NCI-H2227 (cell line): ENCODE results near the gene FOXN1.
"Not testable (repeated sequence)": the region's sequence is repeated elsewhere in the genome, so short reads cannot be mapped to it uniquely, and the experiment has no call there.

ENCODE experiments used
- DNase-seq: peaks from one replicate; lab custom pipeline; 2025; ENCODE audit not compliant: unreplicated experiment; lab: John Stamatoyannopoulos, UW

FOXN1 gene

GRCh38 chr17:28573040-28573380 lies 66.9 kb downstream of the FOXN1 start:
- DNase-seq, result no peak

DNA sequence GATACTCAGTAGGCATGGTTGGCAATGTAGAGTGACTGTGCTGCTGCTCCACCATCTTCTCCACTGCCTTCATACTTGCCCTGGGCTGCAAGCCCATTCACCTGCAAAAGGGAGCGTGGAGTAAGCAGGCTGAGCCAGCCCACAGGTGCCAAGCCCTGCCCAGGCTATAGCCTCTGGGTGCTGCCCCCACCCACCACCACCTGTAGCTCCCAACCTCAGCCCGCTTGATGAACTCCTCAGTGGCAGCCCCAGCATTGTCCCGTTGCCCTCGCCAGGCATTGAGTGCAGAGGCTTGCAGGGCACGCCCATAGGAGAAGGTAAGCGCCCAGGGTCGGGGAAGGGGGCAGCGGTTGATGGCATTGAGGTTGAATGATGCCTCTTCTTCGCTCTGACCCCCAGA lies 67.4 kb downstream of the FOXN1 start:
- no peak for DNase-seq

DNA sequence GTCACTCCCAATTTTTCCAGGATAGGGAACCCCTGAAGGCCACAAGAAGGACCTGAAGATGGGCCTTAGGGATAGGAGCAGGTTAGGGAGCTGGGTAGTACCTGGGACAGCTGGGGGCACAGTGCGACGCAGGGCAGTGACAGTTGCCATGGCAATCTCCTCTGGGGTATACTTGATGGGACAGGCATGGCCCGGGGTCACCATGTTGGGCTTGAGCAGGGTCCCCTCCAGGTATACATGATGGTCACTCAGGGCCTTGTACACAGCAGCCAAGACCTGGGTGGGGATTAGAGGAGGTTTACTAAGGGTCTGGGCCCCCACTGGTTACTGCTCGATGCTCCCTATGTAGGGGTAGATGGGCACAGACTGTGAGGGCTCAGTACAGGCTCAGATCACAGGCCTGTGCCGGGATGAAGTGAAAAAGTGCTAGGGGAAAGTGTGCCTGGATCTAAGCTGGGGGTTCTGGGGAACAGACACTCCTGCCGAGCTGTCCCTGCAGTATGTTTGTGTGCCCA lies 67.9 kb downstream of the FOXN1 start:
- no peak for DNase-seq

DNA sequence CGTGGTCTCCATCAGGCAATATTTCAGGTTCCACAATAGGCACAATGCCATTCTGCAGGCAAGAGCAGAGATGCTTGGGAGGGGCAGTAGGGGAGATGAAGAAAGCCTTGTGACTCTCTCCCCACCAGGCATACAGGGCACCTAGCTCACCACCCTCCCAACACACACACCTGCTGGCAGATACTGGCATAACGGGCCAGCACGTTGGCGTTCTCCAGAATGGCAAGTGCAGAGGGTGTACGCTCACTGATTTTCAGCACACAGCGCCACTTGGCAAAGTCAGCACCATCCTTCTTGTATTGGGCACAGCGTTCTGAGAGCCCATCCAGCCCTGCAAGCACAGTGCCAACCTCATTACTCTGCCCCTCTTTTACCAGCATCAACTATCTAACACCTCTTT lies 68.4 kb downstream of the FOXN1 start:
- no peak for DNase-seq

- no peak for DNase-seq
Measured at GRCh38 chr17:28575126-28575795, 69.1 kb downstream of the FOXN1 start.

GRCh38 chr17:28576016-28576415 lies 69.9 kb downstream of the FOXN1 start:
- not testable (repeated sequence) for DNase-seq

- peak; percentile 96 for DNase-seq
Measured at GRCh38 chr17:28576758-28577465, 70.8 kb downstream of the FOXN1 start, which contains the start of gene ALDOC. Gene ALDOC (minus strand): TSS chr17:28576895. CDS start chr17:28575532, 1,363 bp downstream.

GRCh38 chr17:28577466-28577824 lies 71.3 kb downstream of the FOXN1 start:
- DNase-seq, result no peak

DNA sequence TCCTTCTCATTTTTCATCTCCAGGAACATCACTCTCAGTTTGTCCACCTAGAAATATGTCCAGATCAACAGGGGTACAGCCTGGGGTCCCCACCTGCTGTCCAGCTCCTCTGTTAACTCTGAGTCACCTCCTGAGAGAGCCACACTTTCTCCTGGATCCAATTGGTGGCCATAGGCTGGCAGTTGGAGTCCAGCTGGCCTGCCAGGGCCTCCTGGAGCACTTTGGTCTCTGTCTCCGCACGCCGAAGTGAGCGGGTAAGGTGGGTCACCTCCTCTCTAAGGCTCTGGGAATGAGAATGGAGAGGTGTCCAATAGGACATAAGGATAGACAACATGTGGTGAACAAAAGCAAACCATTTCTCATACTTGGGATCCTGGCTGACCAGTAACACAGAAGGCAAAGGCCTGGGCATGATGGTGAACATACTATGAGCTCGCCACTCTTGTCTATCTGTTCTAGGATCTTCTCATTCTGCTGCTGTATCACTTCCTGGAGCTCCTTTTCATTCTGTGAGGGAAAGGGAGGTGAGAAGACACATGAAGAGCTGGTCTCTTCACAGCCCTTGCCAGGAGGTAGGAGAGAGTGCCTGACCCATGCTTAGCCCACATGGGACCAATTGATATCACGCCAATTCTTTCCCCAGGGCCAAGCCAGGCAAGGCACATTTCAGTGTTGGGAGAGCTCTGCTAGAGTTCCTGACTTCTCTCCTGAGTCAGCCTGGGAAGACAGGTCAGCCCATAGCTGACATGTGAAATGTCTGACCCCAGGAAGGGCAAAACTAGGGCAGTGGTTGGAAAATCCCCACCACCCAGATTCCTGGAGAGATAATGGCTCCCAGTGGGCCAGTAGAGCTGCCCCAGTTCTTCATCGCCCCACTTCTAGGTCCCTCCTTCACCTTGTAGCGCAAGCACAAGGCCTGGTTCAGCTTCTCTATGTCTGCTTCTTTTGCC lies 72.4 kb downstream of the FOXN1 start:
- DNase-seq, result no peak

- DNase-seq, result no peak
Measured at GRCh38 chr17:28579526-28579925, 73.4 kb downstream of the FOXN1 start.

GRCh38 chr17:28580959-28581358 lies 74.8 kb downstream of the FOXN1 start:
- DNase-seq, result no peak

- no peak for DNase-seq
Measured at GRCh38 chr17:28582513-28582912, 76.4 kb downstream of the FOXN1 start.

- DNase-seq, result no peak
Measured at GRCh38 chr17:28584434-28584833, 78.3 kb downstream of the FOXN1 start.

GRCh38 chr17:28585851-28586250 lies 79.7 kb downstream of the FOXN1 start:
- no peak for DNase-seq
